Cardiac septum (tissue), 1 donor: ENCODE data around the gene FRMD6. TPM values are rescaled to one million over a fixed set of nuclear protein-coding genes. Genes with fewer than 3 reads are reported as not detected.
"Not testable (repeated sequence)": the region's sequence is repeated elsewhere in the genome, so short reads cannot be mapped to it uniquely, and the experiment has no call there.

Experiments
- DNase-seq: peaks from one replicate; pipeline ENCODE4 v3.0.0-alpha.2; 2020; ENCODE audit warnings: low spot score
- intact Hi-C: fragments of 100-400 bp; cut with DNase I; formaldehyde crosslinking; loops from one replicate; pipeline ENCODE4 v1.14.0; 2022
- total RNA-seq: library from RNA; stranded (reverse); fragmentation: NEBNext Ultra II Directional; extraction: Animal tissue kit (Norgen Biotek cat#: 25700); gene quantifications from one replicate; pipeline ENCODE4 v1.2.1, GENCODE V29; 2021
- donor health status: DM: no; HTN: no; CAD: no.

FRMD6 gene
- total RNA-seq, 1 donor from 2014 or later, result 9.1 TPM

DNA sequence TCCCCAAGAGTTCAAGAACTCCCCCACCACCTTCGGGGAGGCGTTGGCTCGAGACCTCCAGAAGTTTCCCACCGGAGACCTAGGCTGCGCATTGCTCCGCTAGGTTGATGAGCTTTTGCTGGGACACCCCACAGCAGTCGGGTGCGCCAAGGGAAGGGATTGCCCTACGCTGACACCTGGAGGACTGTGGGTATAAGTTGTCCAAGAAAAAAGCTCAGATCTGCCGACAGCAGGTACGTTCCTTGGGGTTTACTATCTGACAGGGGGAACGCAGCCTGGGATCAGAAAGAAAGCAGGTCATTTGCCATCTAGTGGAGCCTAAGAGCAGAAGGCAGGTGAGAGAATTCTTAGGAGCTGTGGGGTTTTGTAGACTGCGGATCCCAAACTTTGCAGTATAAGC is 98.8 kb downstream of the FRMD6 start:
- intact Hi-C loops, result no loop called here
- no peak for DNase-seq

GRCh38 chr14:51751611-51752345 is 100.1 kb downstream of the FRMD6 start:
- intact Hi-C loops, DNase-seq: not testable (repeated sequence)

DNA sequence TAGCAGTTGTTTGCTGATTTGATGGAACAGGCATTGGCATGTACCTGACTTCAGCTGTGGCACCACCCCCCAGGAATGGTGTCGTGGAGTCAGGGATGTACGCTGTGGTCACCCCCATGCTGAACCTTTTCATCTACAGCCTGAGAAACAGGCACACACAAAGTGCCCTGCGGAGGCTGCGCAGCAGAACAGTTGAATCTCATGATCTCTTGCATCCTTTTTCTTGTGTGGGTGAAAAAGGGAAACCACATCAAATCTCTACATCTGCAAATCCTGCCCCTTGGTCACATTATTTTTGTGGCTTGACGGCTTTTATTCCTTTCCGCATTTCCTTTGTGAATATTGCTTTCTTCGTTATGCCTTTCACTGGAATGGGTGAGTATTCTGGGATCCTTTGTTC is 106.0 kb downstream of the FRMD6 start:
- intact Hi-C loops, DNase-seq: not testable (repeated sequence)

DNA sequence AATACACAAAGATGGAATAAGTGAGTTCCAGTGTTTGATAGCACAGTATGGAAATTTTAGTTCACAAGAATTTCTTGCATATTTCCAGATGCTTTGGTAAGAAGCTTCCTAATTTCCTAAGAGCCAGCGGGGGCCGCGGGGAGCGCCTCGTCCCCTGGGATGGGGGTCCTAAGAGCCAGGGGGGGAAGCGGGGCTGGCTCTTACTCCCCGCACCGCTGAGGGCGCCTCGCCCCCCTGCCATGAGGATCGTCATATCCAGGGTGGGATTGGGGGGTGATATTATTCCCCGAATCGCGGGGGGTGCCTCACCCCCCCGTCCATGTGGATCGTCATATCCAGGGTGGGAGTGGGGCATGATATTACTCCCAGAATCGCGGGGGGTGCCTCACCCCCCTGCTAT is 108.2 kb downstream of the FRMD6 start:
- no peak for DNase-seq
- intact Hi-C loops, result no loop called here

DNA sequence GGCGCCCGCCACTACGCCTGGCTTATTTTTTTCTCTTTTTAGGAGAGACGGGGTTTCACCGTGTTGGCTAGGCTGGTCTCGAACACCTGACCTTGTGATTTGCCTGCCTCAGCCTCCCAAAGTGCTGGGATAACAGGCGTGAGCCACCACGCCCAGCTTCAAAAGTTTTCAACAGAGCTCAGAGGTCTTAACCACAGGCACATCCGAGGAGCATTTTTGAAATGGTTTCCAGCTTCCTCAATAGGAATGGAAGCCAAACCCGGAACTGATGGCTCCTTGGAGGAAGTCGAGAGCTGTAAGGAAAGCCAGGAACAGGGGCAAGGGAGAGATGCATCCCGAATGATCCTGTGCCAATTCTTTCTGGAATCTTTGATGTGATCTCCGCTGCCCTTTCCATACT is 114.0 kb downstream of the FRMD6 start:
- DNase-seq, intact Hi-C loops: not testable (repeated sequence)

DNA sequence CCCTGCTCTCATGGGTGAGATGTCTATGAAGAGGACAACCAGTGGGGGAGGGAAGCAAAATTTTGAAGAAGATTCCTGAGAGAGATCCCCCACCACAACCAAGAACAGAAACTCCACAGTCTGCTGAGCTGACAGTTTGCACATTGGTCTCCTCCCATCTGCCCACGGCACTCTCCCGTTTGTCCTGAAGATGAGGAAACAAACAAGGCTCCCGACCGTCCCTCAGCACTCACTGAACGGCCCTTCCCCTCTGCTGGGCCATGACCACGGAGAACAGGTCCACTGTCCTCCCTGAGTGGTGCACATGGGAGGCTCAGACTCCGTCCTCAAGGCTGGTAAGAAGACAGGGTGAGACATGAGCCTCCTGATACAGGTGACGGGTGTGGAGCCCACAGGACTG is 114.9 kb downstream of the FRMD6 start:
- intact Hi-C loops, DNase-seq: not testable (repeated sequence)

DNA sequence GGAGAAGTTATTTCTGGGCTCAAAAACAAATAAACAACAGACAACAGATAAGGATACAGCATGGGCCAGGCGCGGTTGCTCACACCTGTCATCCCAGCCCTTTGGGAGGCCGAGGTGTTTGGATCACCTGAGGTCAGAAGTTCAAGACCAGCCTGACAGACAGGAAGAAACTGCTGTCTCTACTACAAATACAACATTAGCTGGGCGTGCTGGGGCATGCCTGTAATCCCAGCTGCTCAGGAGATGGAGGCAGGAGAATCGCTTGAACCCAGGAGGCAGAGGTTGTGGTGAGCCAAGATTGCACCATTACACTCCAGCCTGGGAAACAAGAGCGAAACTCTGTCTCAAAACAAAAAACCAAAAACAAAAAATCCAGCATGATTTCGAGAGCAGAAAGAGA is 117.6 kb downstream of the FRMD6 start:
- intact Hi-C loops, DNase-seq: not testable (repeated sequence)

GRCh38 chr14:51774209-51774608 is 122.5 kb downstream of the FRMD6 start:
- DNase-seq, result no peak
- intact Hi-C loops, result no loop called here

DNA sequence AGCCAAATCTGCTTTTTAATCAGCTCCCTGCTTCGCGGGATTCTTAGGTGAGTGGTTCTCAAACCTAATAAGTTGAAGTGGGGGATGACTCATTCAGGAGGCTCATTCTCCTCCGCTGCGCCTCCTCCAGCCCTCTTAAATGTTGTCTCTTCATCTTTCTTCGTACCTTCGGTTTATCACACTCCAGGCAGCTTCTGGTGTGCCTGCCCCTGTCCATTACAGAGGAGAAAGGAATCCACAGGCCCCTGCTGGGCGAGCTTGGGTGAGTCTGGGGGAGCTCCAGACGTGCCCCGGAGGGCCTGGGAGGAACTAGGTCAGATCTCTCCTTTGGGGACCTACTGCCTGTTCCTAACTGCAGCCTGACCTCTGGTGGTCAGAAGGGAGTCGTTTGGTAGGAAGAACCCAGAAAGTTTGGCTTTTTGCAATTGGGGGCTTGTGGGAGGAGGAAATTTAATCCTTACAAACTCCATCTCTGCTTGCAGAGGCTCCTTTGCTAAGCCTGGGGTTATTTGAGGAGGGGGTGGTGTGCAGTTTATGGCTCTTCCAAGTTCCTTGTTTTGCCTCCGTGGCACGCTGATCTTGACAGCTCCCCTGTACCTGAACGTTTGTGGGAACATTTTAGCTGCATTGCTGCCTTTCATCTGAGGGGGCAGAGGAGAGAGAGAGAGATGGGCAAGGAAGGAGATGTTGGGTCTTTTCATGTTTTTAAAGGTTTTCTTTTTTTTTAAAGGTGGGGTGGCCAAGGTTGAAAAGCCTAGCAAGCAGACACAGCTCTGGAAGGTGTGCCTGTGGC is 124.6 kb downstream of the FRMD6 start:
- no peak for DNase-seq
- intact Hi-C loops, result loop anchor here (2.0 kb wide), 2 partner anchors 123 to 493 kb away; no protein-coding TSS in a partner anchor

- intact Hi-C loops, result no loop called here
Measured at GRCh38 chr14:51780006-51780692, 128.4 kb downstream of the FRMD6 start.

More at GRCh38 chr14:51780006-51780692, 128.4 kb downstream of the FRMD6 start:
- peak; percentile 82 for DNase-seq

Other genes starting within 250 kb of the FRMD6 start
- 7.0 TPM for gene GNG2, start 208.7 kb downstream of the FRMD6 start, total RNA-seq